ENCODE measurements around the gene SIGLEC1. TPM values are rescaled to one million over a fixed set of nuclear protein-coding genes. Genes with fewer than 3 reads are reported as not detected.
A peak's percentile ranks its signal among the peaks of the same experiment; 100 is the strongest.

SIGLEC1 gene
- total and polyA plus RNA-seq, 12 donors: 1.3 to 22.4 (median 2.8) TPM

- peaks cover 0 to 10% (median 0%) of the 10 kb centered on the region in 9 donors for H3K36me3 ChIP-seq
- intact Hi-C loops (cut with DNase I): no loop called here
- peaks cover 0 to 28% (median 9%) of the 10 kb centered on the region in 7 donors for H3K27me3 ChIP-seq
- H3K4me1 ChIP-seq: peaks cover 7 to 90% (median 57%) of the 10 kb centered on the region in 9 donors
- ATAC-seq (peak in 7 of 8 donors; percentile 7 to 43 (median 32)), DNase-seq (no peak)
- WGBS, 2 donors: 58 to 68% methylated on average over 20 of the region's 20 CpGs
- H3K9me3 ChIP-seq: no peaks in the 10 kb centered on the region
- peak overlapping the region; percentile 82 to 96 (median 93) for H3K27ac ChIP-seq
- no peak for TF ChIP-seq CTCF (IDR thresholded peaks at IDR 0.05)
- H3K4me3 ChIP-seq: peak overlapping the region; percentile 57 to 77 (median 66)
Observed at GRCh38 chr20:3733119-3733995, 21.0 kb upstream of the SIGLEC1 start.

DNA sequence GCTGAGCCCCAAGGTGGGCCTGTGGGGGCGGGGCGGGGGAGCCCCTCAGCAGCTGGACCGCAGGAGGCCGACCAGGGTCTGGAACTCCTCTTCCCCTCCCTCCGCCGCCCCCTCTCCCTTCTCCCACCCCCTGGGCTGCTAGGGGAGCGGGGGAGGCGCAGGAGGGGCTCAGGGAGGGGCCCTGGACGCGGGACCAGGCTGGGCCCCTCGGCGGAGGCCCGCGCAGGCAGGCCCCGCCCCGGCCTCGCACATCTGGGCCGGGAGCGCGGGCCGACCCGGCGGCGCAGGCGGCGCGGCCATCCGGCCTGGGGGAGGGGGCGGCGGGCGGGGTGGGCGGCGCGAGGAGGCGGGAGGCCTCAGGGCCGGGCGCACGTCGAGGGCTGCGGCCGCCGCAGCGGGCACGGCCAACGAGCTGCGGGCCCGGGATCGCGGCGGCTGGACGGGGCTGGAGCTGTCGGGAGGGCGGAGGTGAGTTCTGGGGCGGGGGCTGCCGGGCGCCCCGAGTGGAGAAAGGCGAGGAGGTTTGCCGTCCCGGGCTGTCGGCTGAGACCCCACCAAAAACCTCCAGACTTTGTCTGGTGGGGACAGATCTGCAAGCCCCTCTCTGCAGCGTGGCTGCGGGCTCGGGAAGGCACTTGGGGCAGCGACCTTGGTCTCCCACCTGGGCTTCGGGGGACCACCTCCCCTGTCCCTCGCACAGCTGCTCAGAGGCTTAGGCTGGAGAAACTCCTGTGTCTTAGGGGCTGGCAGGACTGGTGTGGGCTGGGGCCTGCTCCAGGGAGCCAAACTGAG is 20.1 kb upstream of the SIGLEC1 start, which contains the start of gene HSPA12B:
HSPA12B (plus strand) TSS at position 359 of the 792 bp plus-strand sequence. CDS start 5,990 bp downstream, outside the sequence.
- intact Hi-C loops (cut with DNase I): no loop called here
- 6 to 9% methylated on average over 50 to 66 of the region's 67 CpGs for WGBS, 2 donors
- peaks cover 10 to 90% (median 59%) of the 10 kb centered on the region in 9 donors for H3K4me1 ChIP-seq

GRCh38 chr20:3731944-3732326 is 19.5 kb upstream of the SIGLEC1 start:
- 67 to 69% methylated on average over 16 of the region's 16 CpGs for WGBS, 2 donors
- Histone ChIP-seq H3K36me3 (peaks cover 0 to 10% (median 0%) of the 10 kb centered on the region in 9 donors), H3K4me1 (peaks cover 12 to 89% (median 61%) of the 10 kb centered on the region in 9 donors), H3K27me3 (peaks cover 0 to 42% (median 10%) of the 10 kb centered on the region in 7 donors), H3K27ac (peak overlapping the region; percentile 75 to 96 (median 92)), H3K4me3 (peak overlapping the region in 7 of 10 donors; percentile 16 to 76 (median 62)), H3K9me3 (no peaks in the 10 kb centered on the region)
- no peak for TF ChIP-seq CTCF (IDR thresholded peaks at IDR 0.05)
- intact Hi-C loops (cut with DNase I): no loop called here
- ATAC-seq (no peak), DNase-seq (no peak)

More for the DNA sequence above, 20.1 kb upstream of the SIGLEC1 start, which contains the start of gene HSPA12B:
- no peak for TF ChIP-seq CTCF (IDR thresholded peaks at IDR 0.05)
- peaks cover 0 to 10% (median 0%) of the 10 kb centered on the region in 9 donors for H3K36me3 ChIP-seq
- H3K4me3 ChIP-seq: peak within 1 kb of the TSS; percentile 57 to 77 (median 66)
- peak within 1 kb of the TSS; percentile 82 to 96 (median 93) for H3K27ac ChIP-seq
- peaks cover 0 to 36% (median 10%) of the 10 kb centered on the region in 7 donors for H3K27me3 ChIP-seq
- DNase-seq (peak in 1 of 2 donors; percentile 30), ATAC-seq (peak in 7 of 8 donors; percentile 5 to 65 (median 13))
- H3K9me3 ChIP-seq: no peaks in the 10 kb centered on the region
